ENCODE results near the gene TTC7B.

The TTC7B gene

DNA sequence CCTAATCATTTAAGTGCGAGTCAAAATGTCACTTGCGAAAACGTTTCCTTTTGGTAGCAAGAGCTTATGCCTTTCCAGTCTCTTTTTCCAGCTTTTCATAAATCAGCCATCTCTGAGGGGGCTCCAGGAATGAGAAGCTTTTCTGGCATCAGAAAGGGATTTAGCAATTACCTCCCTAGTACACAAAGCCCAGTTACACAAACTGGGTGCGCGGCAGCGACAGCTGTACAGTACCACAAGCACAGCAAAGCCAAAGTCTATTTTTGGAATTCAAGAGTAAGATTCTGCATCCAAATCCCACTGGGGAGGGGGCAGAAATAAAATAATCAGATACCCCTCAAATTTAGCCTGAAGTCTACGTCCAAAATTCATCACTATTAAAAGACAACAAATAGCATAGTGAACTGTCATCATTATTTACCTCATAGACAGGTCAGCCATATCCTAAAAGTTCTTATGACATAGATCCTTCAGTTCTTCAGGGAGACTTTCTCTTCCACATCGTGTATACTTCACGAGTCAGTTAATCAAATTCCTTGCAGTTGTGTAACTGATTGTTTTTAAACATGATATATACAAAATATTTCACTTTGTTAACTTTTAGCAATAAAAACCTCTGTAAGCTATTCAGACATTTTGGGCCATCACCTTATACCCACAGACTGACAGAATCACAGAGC lies 150.8 kb downstream of the TTC7B start:
- DNase-seq: no peak

DNA sequence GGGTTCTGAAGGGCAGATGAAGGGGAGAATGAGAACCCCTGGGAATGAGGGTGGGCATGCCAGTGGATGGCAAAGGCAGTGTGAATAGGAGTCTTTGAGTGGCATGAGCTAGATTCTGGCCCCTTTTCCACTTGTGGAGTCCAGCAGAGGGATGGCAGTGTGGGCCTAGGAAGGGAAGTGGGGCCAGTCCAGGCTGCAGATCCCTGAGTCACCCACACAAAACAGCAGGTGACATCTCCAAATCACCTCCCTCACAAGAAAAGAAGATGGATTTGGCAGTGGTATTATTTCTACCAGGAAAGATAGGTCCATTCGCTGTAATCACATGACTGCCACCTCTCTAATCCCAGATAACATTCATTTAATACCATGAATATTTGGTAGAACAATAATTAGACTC lies 151.3 kb downstream of the TTC7B start:
- no peak for DNase-seq

DNA sequence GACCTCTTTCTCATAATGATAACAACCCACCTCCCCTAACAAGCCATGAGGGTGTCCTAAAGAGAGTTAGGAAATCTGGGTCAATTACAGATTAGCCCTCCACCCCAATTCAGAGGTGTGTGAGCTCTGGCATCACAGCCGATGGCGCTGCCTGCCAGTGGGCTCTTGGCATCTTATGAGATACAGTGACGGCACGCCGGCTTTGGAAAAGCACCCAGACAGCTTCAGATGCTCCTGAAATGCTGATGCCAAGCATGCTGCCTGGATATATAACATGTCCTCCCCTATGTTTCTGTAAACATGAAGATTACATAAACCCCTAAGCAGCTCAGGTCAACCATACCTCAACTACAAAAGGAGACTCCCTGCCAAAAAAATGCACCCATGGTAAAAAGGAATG lies 152.6 kb downstream of the TTC7B start:
- DNase-seq: no peak

GRCh38 chr14:90663140-90663539 lies 153.1 kb downstream of the TTC7B start:
- no peak for DNase-seq

DNA sequence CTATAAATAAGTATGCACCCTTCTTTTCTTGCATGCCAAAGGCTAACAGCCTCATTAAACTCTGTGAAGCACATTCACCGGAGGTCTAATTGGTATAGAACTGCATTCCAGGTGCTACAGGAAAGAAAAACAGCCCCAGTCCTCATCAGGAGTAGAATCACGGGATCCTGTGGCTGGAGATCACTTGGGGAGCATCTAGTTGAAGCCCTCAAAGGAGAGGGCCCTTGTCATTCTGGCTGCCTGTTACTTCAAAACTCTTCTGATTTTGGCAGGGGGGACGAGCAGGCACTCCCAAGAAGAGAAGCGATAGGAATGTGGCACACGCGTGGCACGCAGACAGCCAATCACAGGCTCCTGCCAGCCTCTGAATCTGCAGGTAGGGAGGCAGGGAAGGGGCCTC lies 154.4 kb downstream of the TTC7B start:
- no peak for DNase-seq

DNA sequence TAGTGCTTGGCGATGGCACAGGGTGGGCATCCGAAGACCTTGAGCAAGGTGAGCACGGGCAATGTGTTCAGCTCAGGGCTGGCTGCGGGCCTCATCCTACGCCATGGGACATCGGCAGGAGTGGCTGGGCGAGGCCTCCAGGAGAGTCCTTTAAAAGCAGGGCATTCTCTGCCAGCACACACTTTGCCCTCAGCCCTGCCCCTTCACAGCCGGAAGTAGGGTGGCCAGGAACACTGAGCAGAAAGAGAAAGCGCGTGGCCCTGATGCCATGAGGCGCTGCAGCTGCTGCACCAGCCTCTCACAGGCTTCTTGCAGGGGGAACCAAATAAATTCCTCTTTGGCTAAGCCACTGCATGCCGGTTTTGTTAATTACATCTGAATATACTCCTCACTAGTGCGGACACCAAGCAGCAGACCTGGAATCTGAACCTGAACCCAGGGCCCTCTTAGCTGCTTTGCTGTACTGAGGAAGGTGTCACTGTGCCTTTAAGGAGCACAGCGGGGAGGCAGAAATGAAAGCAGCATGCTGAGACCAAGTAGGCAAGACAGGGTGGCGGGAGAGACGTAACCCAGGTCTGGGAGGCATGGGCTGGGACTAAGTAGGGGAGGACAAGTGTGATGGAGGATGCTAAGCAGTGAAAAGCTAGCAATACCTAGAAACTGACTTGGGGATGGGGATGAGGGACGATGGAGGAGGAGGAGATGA lies 155.2 kb downstream of the TTC7B start:
- DNase-seq: no peak

DNA sequence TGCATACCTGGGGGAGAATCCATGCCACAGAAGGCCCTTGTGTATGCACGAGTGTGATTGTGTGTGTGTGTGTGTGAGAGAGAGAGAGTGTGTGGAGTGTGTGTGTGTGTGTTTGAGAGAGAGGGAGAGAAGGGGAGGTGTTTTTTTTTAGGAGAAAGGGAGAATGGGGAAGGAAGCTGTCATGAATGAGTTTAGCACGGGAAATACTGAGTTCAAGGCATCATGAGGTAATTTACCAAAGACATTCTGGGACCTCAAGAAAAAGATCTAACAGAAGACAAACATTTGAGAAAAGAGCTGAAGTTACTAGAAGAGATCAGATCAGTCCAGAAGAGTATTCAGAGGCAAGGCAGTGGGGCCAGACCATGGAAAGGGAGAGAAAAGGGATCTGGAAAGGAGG lies 157.1 kb downstream of the TTC7B start:
- DNase-seq: no peak

- no peak for DNase-seq
These were observed 157.7 kb downstream of the TTC7B start for GRCh38 chr14:90658541-90658967.

DNA sequence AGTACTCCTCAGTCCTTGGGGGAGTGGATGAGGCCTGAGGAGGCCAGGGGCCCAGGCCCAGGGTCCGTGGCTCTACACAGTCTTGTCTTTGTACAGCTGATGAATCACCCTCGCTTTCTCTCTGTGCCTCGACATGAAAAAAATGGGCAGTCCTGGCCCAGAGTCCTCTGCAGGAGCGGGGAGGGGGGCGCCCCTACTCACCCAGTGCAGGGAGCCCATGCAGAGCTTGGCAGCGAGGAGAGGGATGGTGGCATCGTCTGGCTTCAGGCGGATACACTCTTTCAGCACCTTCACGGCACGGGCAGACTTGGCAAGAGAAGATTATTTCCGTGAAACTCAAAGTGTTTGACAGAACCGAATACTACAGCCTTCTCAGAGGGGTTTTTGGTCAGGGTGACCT lies 159.3 kb downstream of the TTC7B start:
- no peak for DNase-seq

DNA sequence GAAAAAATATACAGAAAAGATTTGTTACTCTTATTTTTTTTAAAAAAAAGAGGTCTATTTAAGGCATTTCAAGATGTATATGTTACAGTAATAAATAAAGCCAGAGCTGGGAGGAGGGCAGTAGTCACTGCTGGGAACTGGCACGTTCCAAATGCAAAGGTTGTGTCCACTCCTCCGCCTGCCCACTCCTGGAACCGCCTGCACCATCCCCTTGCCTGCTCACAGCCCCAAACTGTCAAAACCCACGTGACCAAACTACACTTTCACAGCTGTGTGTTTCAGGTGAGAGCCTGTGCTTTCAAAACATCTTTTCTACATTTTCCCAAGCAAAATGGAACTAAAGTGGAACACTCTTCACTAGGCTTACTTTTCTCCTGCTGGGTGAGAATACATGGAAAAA lies 160.4 kb downstream of the TTC7B start:
- no peak for DNase-seq

- DNase-seq: no peak
These were observed 161.4 kb downstream of the TTC7B start for GRCh38 chr14:90654831-90655276.

GRCh38 chr14:90652626-90653025 lies 163.6 kb downstream of the TTC7B start:
- DNase-seq: no peak

GRCh38 chr14:90651976-90652560 lies 164.2 kb downstream of the TTC7B start:
- DNase-seq: no peak

- no peak for DNase-seq
These were observed 164.9 kb downstream of the TTC7B start for GRCh38 chr14:90651271-90651804.

- DNase-seq: no peak
These were observed 166.6 kb downstream of the TTC7B start for GRCh38 chr14:90649557-90650135.

- no peak for DNase-seq
These were observed 167.1 kb downstream of the TTC7B start for GRCh38 chr14:90649083-90649482.

DNA sequence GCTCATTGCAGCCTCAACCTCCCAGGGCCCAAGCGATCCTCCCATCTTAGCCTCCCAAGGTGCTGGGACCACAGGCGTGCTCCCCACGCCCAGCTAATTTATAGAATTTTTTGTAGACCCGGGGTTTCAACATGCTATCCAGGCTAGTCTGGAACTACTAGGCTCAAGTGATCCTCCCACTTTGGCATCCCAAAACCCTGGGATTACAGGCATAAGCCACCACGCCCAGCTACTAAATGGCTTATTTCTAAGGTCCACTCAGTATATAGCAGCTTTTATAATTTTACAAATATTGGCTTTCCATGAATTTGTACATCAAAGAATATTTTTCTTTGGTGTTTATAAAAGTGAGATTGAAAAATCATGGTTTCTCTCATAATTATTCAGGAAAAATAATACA lies 167.8 kb downstream of the TTC7B start:
- DNase-seq: no peak

GRCh38 chr14:90647473-90648005 lies 168.7 kb downstream of the TTC7B start:
- DNase-seq: no peak

DNA sequence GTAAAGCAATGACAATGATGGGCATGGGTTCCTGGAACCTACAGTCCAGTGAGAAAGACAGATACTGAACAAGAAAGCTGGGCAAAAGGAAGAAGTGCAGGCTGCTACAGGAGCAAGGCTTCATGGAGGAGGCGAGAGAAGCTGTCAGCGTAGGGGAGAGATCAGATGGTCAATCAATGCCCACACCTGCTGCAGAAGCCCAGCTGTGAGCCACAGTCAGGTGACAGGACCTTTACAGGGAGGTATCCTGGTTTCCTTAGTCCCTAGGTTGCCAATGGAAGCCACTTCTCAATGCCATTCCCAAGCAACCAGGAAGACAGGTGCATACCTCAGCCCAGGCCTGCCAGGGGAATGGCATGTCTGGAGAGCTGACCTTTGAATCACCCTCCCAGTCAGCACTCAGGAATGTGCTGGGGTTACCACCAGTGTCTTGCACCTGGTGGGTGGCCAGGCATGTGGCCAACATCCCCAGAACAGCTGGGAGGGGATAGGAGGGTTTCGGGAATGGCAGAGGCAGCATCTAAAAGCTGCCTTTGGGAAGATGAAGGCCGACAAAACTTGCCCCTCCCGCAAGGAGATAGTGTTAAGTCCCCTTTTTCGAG lies 170.3 kb downstream of the TTC7B start:
- no peak for DNase-seq

- DNase-seq: no peak
These were observed 171.3 kb downstream of the TTC7B start for GRCh38 chr14:90644882-90645281.

- no peak for DNase-seq
These were observed 172.1 kb downstream of the TTC7B start for GRCh38 chr14:90643982-90644670.

DNA sequence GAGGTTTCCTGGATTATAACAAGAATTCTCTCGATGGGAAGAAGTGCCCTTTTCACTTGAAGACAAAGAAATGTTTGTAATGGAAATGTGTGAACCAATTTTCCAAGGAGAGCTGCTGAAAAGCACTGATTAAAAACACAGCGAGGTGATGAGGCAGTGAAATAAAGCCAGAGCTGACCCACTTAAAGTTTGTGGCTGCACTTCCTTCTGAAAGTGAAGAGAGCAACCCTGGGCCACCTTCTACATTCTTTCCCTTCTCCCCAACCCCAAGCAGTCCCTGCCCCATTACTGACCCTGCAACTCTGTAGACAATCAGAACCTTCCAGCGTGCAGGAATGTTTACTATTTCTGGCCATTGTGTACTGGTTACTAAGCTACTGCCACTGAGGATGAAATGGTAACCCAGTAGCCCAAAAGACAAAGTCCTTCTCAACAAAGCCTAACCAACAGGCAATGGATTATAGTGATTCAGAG lies 173.9 kb downstream of the TTC7B start:
- DNase-seq: no peak
